A673 (cell line): ENCODE results near the gene DDX3X. TPM values are rescaled to one million over a fixed set of nuclear protein-coding genes. Genes with fewer than 3 reads are reported as not detected.
"Not testable (repeated sequence)": the region's sequence is repeated elsewhere in the genome, so short reads cannot be mapped to it uniquely, and the experiment has no call there.

Source experiments
- BruUV-seq: library from RNA; stranded (reverse); fragments of 400-500 nt; replicated peaks from 2 replicates; lab custom pipeline; 2021; lab: Mats Ljungman, UMichigan
- CTCF ChIA-PET: fragments of 300-600 bp; sonication (Branson Sonifier 250); formaldehyde crosslinking; loops from one replicate; lab custom pipeline; 2022; ENCODE audit warnings: antibody characterized with exemption; lab: Charles Lee
- POLR2A ChIA-PET: fragments of 300-600 bp; sonication (Branson Sonifier 250); formaldehyde crosslinking; loops from one replicate; lab custom pipeline; 2022; ENCODE audit warnings: antibody characterized with exemption; ENCODE audit not compliant: low non-redundant PET; lab: Charles Lee
- DNase-seq: peaks from one replicate; pipeline ENCODE4 v3.0.0-alpha.2; 2015; ENCODE audit warnings: low spot score
- H3K27ac ChIP-seq: fragments of 200-600 bp; sonication (generic); 2 replicates; pipeline ENCODE4 v1.5.1; 2016; ENCODE audit warnings: mixed run types, low read depth, mild to moderate bottlenecking, mixed read lengths, antibody characterized with exemption, low read length; ENCODE audit not compliant: poor library complexity, severe bottlenecking
- H3K27me3 ChIP-seq: fragments of 200-600 bp; sonication (generic); replicated peaks from 2 replicates; pipeline ENCODE4 v1.6.1; 2017; ENCODE audit warnings: mixed run types, low read depth, mild to moderate bottlenecking, mixed read lengths, antibody characterized with exemption, low read length; ENCODE audit not compliant: insufficient read depth, poor library complexity
- H3K36me3 ChIP-seq: fragments of 200-600 bp; sonication (generic); 2 replicates; pipeline ENCODE4 v1.6.1; 2016; ENCODE audit warnings: mixed run types, mild to moderate bottlenecking, mixed read lengths, antibody characterized with exemption, low read length; ENCODE audit not compliant: insufficient read depth, poor library complexity, severe bottlenecking
- H3K4me1 ChIP-seq: fragments of 200-600 bp; sonication (generic); 2 replicates; pipeline ENCODE4 v1.6.1; 2017; ENCODE audit warnings: mixed run types, mild to moderate bottlenecking, mixed read lengths, antibody characterized with exemption, low read length; ENCODE audit not compliant: insufficient read depth, poor library complexity, severe bottlenecking
- H3K4me3 ChIP-seq: fragments of 200-600 bp; sonication (generic); 2 replicates; pipeline ENCODE4 v1.5.1; 2016; ENCODE audit warnings: low read depth, mixed run types, mild to moderate bottlenecking, mixed read lengths, low read length; ENCODE audit not compliant: poor library complexity, severe bottlenecking
- H3K9me3 ChIP-seq: fragments of 200-600 bp; sonication (generic); 2 replicates; pipeline ENCODE4 v1.6.1; 2016; ENCODE audit warnings: mixed run types, low read depth, mild to moderate bottlenecking, mixed read lengths, antibody characterized with exemption, low read length; ENCODE audit not compliant: poor library complexity, severe bottlenecking
- EZH2 ChIP-seq: fragments of 200-600 bp; sonication (generic); IDR thresholded peaks from 2 replicates; pipeline ENCODE4 v1.6.1; 2017; ENCODE audit warnings: borderline replicate concordance, low read depth, mild to moderate bottlenecking, mixed read lengths, antibody characterized with exemption, low read length; ENCODE audit not compliant: poor library complexity, severe bottlenecking
- intact Hi-C: fragments of 100-400 bp; cut with micrococcal nuclease; formaldehyde crosslinking; loops from one replicate; pipeline ENCODE4 v1.10.0; 2022; ENCODE audit not compliant: unreplicated experiment
- total RNA-seq: library from RNA; stranded (reverse); gene quantifications from 2 replicates; pipeline ENCODE4 v1.2.3, GENCODE V29; 2021
- TF ChIP-seq, protein P1 (sequence below): fragments of 300-800, 200-600 bp; sonication (generic); conservative IDR thresholded peaks from 2 replicates; pipeline ENCODE4 v1.5.1; 2017; ENCODE audit warnings: low read depth, mild to moderate bottlenecking, antibody characterized with exemption, low read length, moderate library complexity, mixed read lengths

DDX3X gene
- total RNA-seq, 1 experiment from 2014 or later: 454 TPM

- intact Hi-C loops: no loop called here
- Histone ChIP-seq H3K27me3 (no peaks in the 10 kb centered on the region), H3K4me1 (no peaks in the 10 kb centered on the region), H3K9me3 (no peaks in the 10 kb centered on the region), H3K36me3 (no peaks in the 10 kb centered on the region), H3K4me3 (no peak overlapping the region), H3K27ac (no peak overlapping the region)
- POLR2A ChIA-PET: no interaction called here
- CTCF ChIA-PET: no interaction called here
- TF ChIP-seq, protein P1, sequence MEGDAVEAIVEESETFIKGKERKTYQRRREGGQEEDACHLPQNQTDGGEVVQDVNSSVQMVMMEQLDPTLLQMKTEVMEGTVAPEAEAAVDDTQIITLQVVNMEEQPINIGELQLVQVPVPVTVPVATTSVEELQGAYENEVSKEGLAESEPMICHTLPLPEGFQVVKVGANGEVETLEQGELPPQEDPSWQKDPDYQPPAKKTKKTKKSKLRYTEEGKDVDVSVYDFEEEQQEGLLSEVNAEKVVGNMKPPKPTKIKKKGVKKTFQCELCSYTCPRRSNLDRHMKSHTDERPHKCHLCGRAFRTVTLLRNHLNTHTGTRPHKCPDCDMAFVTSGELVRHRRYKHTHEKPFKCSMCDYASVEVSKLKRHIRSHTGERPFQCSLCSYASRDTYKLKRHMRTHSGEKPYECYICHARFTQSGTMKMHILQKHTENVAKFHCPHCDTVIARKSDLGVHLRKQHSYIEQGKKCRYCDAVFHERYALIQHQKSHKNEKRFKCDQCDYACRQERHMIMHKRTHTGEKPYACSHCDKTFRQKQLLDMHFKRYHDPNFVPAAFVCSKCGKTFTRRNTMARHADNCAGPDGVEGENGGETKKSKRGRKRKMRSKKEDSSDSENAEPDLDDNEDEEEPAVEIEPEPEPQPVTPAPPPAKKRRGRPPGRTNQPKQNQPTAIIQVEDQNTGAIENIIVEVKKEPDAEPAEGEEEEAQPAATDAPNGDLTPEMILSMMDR: no peak
- TF ChIP-seq EZH2: no peak
- no peak for DNase-seq
- no TSS peak for BruUV-seq
Measured at GRCh38 chrX:41397219-41397618, 63.3 kb downstream of the DDX3X start.

DNA sequence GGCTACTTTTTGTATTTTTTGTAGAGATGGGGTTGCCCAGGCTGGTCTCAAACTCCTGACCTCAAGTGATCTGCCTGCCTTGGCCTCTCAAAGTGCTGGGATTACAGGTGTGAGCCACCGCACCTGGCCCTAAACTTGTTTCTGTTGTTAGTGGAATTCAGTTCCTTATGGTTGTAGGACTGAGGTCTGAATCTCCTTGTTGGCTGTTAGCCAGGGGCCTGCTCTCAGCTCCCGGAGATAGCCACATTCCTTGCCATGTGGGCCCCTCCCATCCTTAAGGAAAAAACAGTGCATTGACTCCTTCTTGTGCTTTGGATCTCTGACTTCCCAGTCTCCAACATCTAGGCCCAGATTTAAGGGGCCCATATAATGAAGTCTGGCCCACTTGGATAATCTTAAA lies 63.8 kb downstream of the DDX3X start:
- CTCF ChIA-PET: no interaction called here

GRCh38 chrX:41402556-41402955 lies 68.6 kb downstream of the DDX3X start:
- POLR2A ChIA-PET, intact Hi-C loops: not testable (repeated sequence)

More for the DNA sequence above, 63.8 kb downstream of the DDX3X start:
- TF ChIP-seq EZH2: no peak
- TF ChIP-seq, protein P1: no peak
- Histone ChIP-seq H3K4me3 (no peak overlapping the region), H3K36me3 (no peaks in the 10 kb centered on the region), H3K27ac (no peak overlapping the region), H3K4me1 (no peaks in the 10 kb centered on the region), H3K9me3 (no peaks in the 10 kb centered on the region), H3K27me3 (no peaks in the 10 kb centered on the region)
- intact Hi-C loops: no loop called here
- BruUV-seq: no TSS peak
- DNase-seq: no peak
- POLR2A ChIA-PET: no interaction called here

GRCh38 chrX:41405551-41405950 lies 71.6 kb downstream of the DDX3X start:
- H3K9me3 ChIP-seq: no peaks in the 10 kb centered on the region
- no TSS peak for BruUV-seq
- H3K4me3 ChIP-seq: no peak overlapping the region
- no peak overlapping the region for H3K27ac ChIP-seq
- POLR2A ChIA-PET: no interaction called here
- H3K4me1 ChIP-seq: no peaks in the 10 kb centered on the region
- TF ChIP-seq EZH2: no peak
- TF ChIP-seq, protein P1: no peak
- intact Hi-C loops: no loop called here
- CTCF ChIA-PET: no interaction called here
- no peak for DNase-seq
- no peaks in the 10 kb centered on the region for H3K27me3 ChIP-seq
- H3K36me3 ChIP-seq: no peaks in the 10 kb centered on the region

More at GRCh38 chrX:41402556-41402955, 68.6 kb downstream of the DDX3X start:
- BruUV-seq, H3K27me3 ChIP-seq, DNase-seq, H3K27ac ChIP-seq, H3K36me3 ChIP-seq, CTCF ChIA-PET, H3K9me3 ChIP-seq, H3K4me1 ChIP-seq, H3K4me3 ChIP-seq: not testable (repeated sequence)
